Ishikawa (cell line): ENCODE results near the gene PSMB10.

ENCODE experiments used
- CEBPB ChIP-seq: IDR thresholded peaks from 2 replicates; pipeline ENCODE4 v1.6.1; 2012
- CREB1 ChIP-seq: IDR thresholded peaks from 2 replicates; pipeline ENCODE4 v1.6.1; 2012; ENCODE audit warnings: low read depth
- EGR1 ChIP-seq: IDR thresholded peaks from 2 replicates; pipeline ENCODE4 v1.6.1; 2012
- EP300 ChIP-seq: IDR thresholded peaks from 2 replicates; pipeline ENCODE4 v1.6.1; 2012; ENCODE audit warnings: borderline replicate concordance
- FOXM1 ChIP-seq: IDR thresholded peaks from 2 replicates; pipeline ENCODE4 v1.6.1; 2012; ENCODE audit warnings: low read depth, borderline replicate concordance
- NFIC ChIP-seq: IDR thresholded peaks from 2 replicates; pipeline ENCODE4 v1.6.1; 2012
- RAD21 ChIP-seq: IDR thresholded peaks from 2 replicates; pipeline ENCODE4 v1.6.1; 2012; ENCODE audit warnings: low read depth
- TAF1 ChIP-seq: IDR thresholded peaks from 2 replicates; pipeline ENCODE4 v1.6.1; 2012; ENCODE audit warnings: low read depth, mild to moderate bottlenecking
- TCF12 ChIP-seq: IDR thresholded peaks from 2 replicates; pipeline ENCODE4 v1.6.1; 2012; ENCODE audit warnings: low read depth
- TEAD4 ChIP-seq: IDR thresholded peaks from 2 replicates; pipeline ENCODE4 v1.6.1; 2012
- YY1 ChIP-seq: IDR thresholded peaks from 2 replicates; pipeline ENCODE4 v1.6.1; 2012; ENCODE audit warnings: low read depth
- ZBTB7A ChIP-seq: IDR thresholded peaks from 2 replicates; pipeline ENCODE4 v1.6.1; 2012; ENCODE audit warnings: low read depth
- TF ChIP-seq, protein P1 (sequence below): IDR thresholded peaks from 2 replicates; pipeline ENCODE4 v1.6.1; 2012
- TF ChIP-seq, protein P2 (sequence below): IDR thresholded peaks from 2 replicates; pipeline ENCODE4 v1.6.1; 2012
- TF ChIP-seq, protein P3 (sequence below): IDR thresholded peaks from 2 replicates; pipeline ENCODE4 v1.6.1; 2012; ENCODE audit warnings: low read depth, mild to moderate bottlenecking

The PSMB10 gene

DNA sequence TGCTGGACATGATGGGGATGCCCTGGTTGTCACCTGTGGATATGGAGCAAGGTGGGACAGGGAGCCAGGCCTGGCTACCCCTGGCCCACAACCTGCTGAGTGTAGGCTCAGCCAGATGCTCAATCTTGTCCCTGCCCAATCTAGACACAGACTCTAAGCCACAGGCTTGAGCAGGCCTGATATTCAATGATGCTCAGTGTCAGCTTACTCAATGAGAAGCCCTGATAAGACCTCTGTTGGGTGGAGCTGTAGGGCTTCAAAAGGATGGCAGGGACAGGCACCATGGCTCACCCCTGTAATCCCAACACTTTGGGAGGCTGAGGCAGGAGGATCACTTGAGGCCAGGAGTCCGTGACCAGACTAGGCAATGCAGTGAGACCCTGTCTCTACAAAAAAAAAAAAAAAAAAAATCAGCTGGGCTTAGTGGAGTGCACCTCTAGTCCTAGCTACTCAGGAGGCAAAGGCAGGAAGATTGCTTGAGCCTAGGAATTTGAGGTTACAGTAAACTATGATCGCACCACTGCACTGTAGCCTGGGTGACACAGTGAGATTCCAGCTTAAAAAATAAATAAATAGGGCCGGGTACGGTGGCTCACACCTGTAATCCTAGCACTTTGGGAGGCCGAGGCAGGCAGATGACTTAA lies 3.9 kb upstream of the PSMB10 start:
- TF ChIP-seq TAF1 = no peak
- no peak for TF ChIP-seq YY1
- no peak for TF ChIP-seq EP300
- no peak for TF ChIP-seq NFIC
- no peak for TF ChIP-seq ZBTB7A
- TF ChIP-seq TCF12 = no peak
- TF ChIP-seq, protein P1, sequence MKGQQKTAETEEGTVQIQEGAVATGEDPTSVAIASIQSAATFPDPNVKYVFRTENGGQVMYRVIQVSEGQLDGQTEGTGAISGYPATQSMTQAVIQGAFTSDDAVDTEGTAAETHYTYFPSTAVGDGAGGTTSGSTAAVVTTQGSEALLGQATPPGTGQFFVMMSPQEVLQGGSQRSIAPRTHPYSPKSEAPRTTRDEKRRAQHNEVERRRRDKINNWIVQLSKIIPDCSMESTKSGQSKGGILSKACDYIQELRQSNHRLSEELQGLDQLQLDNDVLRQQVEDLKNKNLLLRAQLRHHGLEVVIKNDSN = no peak
- no peak for TF ChIP-seq FOXM1
- no peak for TF ChIP-seq TEAD4
- TF ChIP-seq, protein P2, sequence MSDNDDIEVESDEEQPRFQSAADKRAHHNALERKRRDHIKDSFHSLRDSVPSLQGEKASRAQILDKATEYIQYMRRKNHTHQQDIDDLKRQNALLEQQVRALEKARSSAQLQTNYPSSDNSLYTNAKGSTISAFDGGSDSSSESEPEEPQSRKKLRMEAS = no peak
- no peak for TF ChIP-seq RAD21
- no peak for TF ChIP-seq CREB1
- TF ChIP-seq CEBPB = no peak
- TF ChIP-seq, protein P3, sequence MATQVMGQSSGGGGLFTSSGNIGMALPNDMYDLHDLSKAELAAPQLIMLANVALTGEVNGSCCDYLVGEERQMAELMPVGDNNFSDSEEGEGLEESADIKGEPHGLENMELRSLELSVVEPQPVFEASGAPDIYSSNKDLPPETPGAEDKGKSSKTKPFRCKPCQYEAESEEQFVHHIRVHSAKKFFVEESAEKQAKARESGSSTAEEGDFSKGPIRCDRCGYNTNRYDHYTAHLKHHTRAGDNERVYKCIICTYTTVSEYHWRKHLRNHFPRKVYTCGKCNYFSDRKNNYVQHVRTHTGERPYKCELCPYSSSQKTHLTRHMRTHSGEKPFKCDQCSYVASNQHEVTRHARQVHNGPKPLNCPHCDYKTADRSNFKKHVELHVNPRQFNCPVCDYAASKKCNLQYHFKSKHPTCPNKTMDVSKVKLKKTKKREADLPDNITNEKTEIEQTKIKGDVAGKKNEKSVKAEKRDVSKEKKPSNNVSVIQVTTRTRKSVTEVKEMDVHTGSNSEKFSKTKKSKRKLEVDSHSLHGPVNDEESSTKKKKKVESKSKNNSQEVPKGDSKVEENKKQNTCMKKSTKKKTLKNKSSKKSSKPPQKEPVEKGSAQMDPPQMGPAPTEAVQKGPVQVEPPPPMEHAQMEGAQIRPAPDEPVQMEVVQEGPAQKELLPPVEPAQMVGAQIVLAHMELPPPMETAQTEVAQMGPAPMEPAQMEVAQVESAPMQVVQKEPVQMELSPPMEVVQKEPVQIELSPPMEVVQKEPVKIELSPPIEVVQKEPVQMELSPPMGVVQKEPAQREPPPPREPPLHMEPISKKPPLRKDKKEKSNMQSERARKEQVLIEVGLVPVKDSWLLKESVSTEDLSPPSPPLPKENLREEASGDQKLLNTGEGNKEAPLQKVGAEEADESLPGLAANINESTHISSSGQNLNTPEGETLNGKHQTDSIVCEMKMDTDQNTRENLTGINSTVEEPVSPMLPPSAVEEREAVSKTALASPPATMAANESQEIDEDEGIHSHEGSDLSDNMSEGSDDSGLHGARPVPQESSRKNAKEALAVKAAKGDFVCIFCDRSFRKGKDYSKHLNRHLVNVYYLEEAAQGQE = no peak
- no peak for TF ChIP-seq EGR1

DNA sequence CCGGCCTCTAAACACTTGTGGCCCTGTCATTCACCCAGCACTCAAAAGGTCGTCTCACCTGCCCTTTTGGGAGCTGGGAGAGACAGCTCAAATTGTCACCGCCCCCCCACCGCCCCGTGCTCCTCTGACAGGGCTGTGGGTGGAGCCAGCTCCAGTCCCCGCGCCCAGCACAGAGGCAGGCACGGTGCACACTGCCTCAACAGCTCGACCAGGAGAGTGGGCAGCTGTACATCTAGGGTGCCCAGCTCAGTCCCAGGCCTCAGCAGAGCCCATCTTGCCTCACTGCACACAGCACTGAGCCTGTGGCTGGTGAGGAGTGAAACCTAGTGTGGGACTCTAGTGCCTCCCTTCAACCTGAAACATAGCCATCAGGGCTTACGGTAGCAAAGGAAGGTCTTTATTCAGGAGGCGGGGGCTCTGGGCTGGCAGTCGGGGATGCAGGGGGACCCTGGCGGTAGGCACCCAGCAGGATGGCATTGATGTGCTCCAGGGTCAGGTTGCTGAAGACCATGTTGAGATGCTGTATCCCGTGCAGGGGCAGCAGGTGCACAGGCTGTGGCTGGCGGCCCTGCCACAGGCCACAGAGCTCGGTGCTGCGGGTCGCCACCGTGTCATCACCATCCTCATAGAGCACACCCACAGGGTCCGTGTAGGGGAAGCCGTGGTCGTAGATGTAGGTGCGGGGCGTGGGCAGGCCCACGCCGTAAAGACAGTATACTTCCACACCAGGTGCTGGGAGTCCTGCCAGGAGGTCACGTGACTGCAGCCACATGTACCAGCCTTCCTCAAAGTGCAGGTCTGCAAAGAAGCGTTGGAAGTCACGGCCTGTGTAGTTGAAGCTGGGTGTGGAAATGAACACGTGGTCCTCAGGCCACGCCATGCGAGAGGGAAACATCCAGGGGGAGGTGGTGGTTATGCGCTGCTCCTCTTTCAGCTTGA lies 3.1 kb upstream of the PSMB10 start:
- TF ChIP-seq, protein P1 = peak; percentile 62
- no peak for TF ChIP-seq CREB1
- TF ChIP-seq YY1 = no peak
- no peak for TF ChIP-seq EGR1
- no peak for TF ChIP-seq TAF1

DNA sequence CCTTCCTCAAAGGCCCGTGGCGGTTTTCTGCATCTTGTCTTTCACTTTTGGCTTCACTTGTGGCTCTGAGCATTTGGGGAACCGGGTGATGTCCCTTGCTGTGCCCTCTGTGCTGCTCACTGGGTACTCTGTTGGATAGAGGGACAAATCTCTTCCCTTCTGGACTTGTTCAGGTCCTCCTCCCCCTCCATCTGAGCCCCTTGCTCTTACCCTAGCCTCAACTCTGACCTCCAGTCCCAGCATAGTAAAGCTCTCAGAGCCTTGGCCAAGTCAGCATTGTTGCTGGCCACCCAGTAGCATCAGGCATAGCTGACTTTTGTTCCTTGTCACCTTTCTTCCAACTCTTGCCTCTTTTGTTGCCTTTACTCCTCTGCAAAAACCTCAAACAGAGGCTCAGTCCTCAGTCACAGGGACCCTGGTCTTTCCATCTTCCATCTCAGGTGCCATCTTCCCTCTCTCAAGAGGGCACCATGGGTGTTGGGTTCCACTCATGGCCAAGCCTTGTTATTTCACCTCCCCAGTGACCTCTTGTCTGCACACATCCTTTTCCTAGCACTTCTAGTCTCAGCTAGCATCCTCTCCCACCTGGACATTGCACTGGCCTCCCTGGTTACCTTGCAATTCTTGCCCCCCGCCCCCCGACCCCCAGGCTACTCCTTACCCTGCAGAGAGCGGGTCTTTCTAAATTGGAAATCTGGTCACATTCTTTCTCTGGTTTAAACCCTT lies 393 bp upstream of the PSMB10 start:
- TF ChIP-seq EGR1 = no peak
- TF ChIP-seq, protein P1 = no peak
- no peak for TF ChIP-seq TAF1
- no peak for TF ChIP-seq NFIC
- TF ChIP-seq, protein P3 = no peak
- no peak for TF ChIP-seq YY1
- no peak for TF ChIP-seq TEAD4

DNA sequence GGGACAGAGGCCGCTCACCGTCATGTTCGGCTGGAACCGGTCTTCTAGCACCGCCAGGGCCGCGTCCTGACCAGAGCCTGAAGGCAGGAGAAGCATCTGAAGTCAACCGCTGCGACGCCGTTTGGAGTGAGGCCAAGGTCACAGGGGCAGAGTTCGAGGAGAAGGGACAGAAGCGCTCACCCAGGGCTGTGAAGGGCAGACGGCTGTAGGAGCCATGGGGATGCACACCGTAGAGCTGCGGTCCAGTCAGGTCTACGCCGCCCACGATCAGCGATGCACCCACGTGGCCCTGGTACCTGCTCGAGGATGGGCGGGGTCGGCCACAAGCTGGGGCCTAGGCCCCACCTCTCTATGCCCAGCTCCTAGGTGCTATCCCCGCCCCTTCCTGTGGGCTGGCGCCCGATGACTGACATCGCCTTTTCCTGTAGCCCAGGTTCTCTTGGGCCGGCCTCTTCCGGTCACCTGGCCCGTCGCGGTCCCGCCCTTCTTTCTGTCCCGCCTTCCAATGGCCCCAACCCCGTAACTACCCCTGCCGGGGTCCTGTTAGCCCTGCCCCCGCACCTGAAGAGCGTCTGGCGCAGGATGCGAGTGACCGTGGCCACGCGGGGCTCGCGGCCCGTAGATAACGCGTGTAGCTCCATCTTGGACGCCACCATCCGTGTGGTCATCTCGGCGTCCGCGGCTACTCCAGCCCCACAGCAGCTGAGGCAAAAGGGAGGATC lies 1.1 kb downstream of the PSMB10 start:
- TF ChIP-seq, protein P2 = peak; percentile 98
- TF ChIP-seq, protein P3 = no peak
- TF ChIP-seq, protein P1 = peak; percentile 93
- TF ChIP-seq TCF12 (no peak), ZBTB7A (peak; percentile 83; the same call in 1 of the 2 replicates), FOXM1 (no peak), EP300 (peak; percentile 19; the same call in 1 of the 2 replicates), CEBPB (no peak), NFIC (peak; percentile 59), CREB1 (no peak), YY1 (peak; percentile 67; the same call in 1 of the 2 replicates), RAD21 (no peak), TAF1 (peak; percentile 84), EGR1 (peak; percentile 86), TEAD4 (no peak)
